ENCODE data around the gene TEKT3.

TEKT3 gene

DNA sequence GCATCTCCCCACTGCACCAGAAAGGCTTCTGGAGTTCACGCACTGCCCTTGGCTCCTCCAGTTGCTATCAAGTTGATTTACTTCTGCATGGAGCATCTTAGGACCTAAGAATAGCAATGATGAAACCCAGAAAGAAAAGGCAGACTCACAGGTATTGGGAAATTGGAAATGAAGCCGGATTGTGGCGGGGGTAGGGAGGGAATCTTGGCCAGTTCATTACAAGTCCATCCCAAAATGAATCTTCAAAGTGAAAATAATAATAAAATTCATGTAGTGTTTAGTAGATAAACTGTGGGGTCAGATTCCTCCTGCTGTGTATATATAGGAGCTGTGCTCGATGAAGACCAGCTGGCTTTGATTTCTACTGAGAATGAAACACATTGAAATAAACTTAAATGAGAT lies 33.7 kb downstream of the TEKT3 start:
- no peak for DNase-seq (ENCODE audit: extremely low read depth, low read depth)
- H3K4me3 ChIP-seq (replicated peaks; ENCODE audit: low read depth, low read length) = no peak overlapping the region
- TF ChIP-seq, protein P1, sequence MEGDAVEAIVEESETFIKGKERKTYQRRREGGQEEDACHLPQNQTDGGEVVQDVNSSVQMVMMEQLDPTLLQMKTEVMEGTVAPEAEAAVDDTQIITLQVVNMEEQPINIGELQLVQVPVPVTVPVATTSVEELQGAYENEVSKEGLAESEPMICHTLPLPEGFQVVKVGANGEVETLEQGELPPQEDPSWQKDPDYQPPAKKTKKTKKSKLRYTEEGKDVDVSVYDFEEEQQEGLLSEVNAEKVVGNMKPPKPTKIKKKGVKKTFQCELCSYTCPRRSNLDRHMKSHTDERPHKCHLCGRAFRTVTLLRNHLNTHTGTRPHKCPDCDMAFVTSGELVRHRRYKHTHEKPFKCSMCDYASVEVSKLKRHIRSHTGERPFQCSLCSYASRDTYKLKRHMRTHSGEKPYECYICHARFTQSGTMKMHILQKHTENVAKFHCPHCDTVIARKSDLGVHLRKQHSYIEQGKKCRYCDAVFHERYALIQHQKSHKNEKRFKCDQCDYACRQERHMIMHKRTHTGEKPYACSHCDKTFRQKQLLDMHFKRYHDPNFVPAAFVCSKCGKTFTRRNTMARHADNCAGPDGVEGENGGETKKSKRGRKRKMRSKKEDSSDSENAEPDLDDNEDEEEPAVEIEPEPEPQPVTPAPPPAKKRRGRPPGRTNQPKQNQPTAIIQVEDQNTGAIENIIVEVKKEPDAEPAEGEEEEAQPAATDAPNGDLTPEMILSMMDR (IDR thresholded peaks at IDR 0.05; ENCODE audit: low read depth, low read length, missing control alignments) = no peak

DNA sequence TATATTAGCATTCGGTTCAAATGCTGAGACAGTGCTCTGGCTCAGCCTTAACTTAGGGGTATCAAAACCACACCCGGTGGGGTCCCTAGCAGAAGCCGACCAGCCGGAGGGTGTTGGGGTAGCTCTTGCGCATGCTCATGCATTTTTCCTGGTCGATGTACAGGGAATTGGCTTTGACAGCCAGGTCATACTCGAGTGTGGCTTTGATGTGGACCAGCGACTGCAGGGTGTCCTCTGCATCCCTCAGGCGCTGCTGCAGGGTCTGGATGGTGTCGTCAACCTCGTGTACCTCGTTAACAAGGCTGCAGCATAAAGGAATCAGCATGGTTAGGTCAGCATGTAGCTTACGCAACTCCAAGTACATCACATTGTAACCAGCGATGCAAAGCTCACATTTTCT lies 37.5 kb downstream of the TEKT3 start:
- TF ChIP-seq, protein P1 (IDR thresholded peaks at IDR 0.05; ENCODE audit: low read depth, low read length, missing control alignments) = no peak
- no peak for DNase-seq (ENCODE audit: extremely low read depth, low read depth)
- H3K4me3 ChIP-seq (replicated peaks; ENCODE audit: low read depth, low read length) = no peak overlapping the region

DNA sequence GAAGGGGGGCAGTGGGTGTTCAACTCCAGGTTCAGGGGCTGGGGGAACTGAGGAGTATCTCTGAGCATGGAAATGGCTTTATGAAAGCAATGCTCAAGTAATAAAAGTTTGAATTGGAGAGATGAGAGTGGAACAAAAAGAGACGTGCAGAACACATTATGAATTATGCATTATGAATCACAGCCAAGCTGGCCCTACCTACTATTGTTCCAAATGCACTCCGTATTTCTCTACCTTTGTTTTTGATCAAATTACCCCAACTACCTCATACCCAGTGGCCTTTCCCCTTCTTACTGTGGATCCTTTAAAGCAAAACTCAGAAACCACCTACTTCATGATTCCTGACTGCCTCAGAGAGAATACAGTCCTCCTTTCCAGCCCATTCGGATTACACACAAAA lies 38.1 kb downstream of the TEKT3 start:
- DNase-seq (ENCODE audit: extremely low read depth, low read depth) = no peak
- no peak overlapping the region for H3K4me3 ChIP-seq (replicated peaks; ENCODE audit: low read depth, low read length)
- TF ChIP-seq, protein P1 (IDR thresholded peaks at IDR 0.05; ENCODE audit: low read depth, low read length, missing control alignments) = no peak

DNA sequence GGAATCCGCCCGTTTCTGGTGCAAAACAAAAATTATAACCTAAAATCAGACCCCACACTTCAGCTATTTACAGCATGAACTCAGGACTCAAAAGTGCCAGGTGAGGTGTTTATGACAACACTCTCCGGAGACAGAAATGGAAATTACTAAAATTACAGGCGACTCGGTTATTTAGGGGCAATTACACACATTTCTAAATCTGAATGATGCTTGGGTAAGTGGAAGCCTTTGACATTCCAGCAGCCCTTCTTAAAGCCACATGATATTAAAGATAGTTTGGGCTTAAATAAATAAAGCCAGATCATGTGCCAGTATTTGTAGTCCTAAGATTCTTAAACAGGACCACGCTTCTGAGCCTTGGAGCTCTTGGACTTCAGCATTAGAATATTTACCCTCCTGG lies 39.6 kb downstream of the TEKT3 start:
- TF ChIP-seq, protein P1 (IDR thresholded peaks at IDR 0.05; ENCODE audit: low read depth, low read length, missing control alignments) = no peak
- no peak for DNase-seq (ENCODE audit: extremely low read depth, low read depth)
- H3K4me3 ChIP-seq (replicated peaks; ENCODE audit: low read depth, low read length) = no peak overlapping the region

DNA sequence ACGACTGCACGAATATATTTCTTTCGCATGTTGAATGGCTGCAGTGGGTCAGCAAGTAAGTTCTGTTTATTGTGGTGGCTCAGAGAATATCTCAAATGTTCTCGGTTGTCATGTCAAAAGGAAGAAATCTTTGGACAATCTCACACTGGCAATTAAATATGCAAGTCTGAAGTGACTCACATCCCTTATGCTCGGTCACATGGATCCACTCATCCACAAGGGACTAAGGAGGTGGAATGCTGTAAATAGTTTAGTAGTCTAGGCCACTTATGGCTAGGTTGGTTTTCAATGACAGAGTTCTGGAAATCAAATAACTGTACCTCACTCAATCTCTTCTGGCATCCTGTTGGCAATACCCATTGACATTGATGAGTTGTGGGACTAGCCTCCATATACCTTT lies 43.2 kb downstream of the TEKT3 start:
- DNase-seq (ENCODE audit: extremely low read depth, low read depth) = no peak
- TF ChIP-seq, protein P1 (IDR thresholded peaks at IDR 0.05; ENCODE audit: low read depth, low read length, missing control alignments) = no peak
- H3K4me3 ChIP-seq (replicated peaks; ENCODE audit: low read depth, low read length) = no peak overlapping the region

DNA sequence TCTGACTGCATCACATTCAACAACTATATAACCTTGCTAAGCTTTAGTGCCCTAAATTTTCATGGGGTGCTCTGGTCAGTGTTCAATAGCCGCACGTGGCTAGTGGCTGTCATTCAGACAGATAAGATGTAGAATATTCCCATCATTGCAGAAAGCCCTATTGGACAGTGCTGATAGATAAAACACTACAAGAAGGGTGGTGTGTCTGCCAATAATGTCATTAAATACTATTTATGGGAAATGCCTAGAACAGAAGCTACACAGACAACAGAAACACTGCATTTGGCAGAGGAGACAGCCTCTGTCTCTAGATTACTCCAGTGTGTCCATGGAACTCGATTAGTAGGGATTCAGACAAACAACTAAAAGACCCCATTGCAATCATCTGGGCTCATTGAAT lies 47.8 kb downstream of the TEKT3 start:
- no peak overlapping the region for H3K4me3 ChIP-seq (replicated peaks; ENCODE audit: low read depth, low read length)
- no peak for DNase-seq (ENCODE audit: extremely low read depth, low read depth)
- TF ChIP-seq, protein P1 (IDR thresholded peaks at IDR 0.05; ENCODE audit: low read depth, low read length, missing control alignments) = no peak

DNA sequence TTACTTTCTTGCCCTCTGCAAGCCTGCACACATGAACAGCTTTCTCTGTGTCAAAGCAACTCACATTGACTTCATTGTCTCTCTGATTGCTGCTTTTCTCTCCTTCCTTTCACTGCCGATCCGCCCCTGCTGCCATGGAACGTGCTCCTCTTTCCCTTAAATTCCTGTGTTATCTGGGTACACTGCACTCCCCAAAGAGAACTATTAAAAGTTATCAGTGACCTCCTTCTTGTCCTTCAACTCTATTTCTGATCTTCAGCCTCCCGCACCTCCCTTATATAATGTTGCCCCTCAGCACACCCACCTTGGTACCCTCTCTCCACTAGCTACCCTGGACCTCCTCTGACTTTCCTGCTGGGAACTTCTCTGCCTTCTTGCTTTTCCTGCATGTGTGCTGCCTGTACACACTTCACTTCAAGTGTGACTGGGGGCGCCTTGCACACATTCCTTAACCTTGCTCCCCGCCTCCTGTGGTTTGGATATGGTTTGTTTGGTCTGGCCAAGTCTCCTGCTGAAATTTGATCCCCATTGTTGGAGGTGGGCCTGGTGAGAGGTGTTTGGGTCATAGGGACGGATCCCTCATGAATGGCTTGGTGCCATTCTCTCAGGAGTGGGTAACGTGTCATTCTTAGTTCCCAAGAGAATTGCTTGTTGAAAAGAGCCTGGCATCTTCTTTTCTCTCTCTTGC lies 49.6 kb downstream of the TEKT3 start:
- TF ChIP-seq, protein P1 (IDR thresholded peaks at IDR 0.05; ENCODE audit: low read depth, low read length, missing control alignments) = no peak
- no peak for DNase-seq (ENCODE audit: extremely low read depth, low read depth)
- H3K4me3 ChIP-seq (replicated peaks; ENCODE audit: low read depth, low read length) = no peak overlapping the region

Data from HFF-Myc (cell line).